OCI-LY7 (cell line): ENCODE results near the gene CCDC170.

Source experiments
- EZH2phosphoT487 ChIP-seq: fragments of 200-600 bp; sonication (generic); IDR thresholded peaks from 2 replicates; pipeline ENCODE4 v1.6.1; 2018; ENCODE audit warnings: low read depth, borderline replicate concordance, mild to moderate bottlenecking, mixed run types, antibody characterized with exemption, low read length, moderate library complexity, mixed read lengths
- TF ChIP-seq, protein P1 (sequence below): fragments of 200-600 bp; sonication (generic); conservative IDR thresholded peaks from 2 replicates; pipeline ENCODE4 v1.5.1; 2014; ENCODE audit warnings: mild to moderate bottlenecking, antibody characterized with exemption, low read length, moderate library complexity, mixed read lengths

DNA sequence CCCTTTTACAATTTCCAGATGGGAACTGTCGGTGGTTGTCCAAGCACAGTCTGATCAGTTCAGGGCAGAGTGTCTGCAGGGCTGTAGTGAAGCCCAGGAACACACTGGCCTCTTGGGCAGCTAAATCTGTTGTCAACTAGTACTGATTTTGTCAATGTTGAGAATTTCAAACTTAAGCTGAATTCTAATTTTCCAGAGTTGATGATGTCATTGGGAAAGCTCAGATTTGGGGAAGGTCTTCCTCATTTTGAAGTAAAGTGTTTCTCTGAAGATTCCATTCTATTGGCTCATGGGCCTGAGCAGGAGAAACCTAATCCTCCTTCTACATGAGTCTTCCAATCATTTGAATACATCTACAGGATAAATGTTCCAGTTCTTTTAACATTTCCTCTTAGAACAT lies 72.1 kb downstream of the CCDC170 start:
- TF ChIP-seq, protein P1, sequence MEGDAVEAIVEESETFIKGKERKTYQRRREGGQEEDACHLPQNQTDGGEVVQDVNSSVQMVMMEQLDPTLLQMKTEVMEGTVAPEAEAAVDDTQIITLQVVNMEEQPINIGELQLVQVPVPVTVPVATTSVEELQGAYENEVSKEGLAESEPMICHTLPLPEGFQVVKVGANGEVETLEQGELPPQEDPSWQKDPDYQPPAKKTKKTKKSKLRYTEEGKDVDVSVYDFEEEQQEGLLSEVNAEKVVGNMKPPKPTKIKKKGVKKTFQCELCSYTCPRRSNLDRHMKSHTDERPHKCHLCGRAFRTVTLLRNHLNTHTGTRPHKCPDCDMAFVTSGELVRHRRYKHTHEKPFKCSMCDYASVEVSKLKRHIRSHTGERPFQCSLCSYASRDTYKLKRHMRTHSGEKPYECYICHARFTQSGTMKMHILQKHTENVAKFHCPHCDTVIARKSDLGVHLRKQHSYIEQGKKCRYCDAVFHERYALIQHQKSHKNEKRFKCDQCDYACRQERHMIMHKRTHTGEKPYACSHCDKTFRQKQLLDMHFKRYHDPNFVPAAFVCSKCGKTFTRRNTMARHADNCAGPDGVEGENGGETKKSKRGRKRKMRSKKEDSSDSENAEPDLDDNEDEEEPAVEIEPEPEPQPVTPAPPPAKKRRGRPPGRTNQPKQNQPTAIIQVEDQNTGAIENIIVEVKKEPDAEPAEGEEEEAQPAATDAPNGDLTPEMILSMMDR = no peak
- no peak for TF ChIP-seq EZH2phosphoT487
